GM19452 (cell line): ENCODE data around the gene FAM186B.

Experiments
- ATAC-seq: cut with Tn5 transposase; IDR thresholded peaks from one replicate; pipeline ENCODE4 v1.9.1; 2021; ENCODE audit not compliant: unreplicated experiment

FAM186B gene

DNA sequence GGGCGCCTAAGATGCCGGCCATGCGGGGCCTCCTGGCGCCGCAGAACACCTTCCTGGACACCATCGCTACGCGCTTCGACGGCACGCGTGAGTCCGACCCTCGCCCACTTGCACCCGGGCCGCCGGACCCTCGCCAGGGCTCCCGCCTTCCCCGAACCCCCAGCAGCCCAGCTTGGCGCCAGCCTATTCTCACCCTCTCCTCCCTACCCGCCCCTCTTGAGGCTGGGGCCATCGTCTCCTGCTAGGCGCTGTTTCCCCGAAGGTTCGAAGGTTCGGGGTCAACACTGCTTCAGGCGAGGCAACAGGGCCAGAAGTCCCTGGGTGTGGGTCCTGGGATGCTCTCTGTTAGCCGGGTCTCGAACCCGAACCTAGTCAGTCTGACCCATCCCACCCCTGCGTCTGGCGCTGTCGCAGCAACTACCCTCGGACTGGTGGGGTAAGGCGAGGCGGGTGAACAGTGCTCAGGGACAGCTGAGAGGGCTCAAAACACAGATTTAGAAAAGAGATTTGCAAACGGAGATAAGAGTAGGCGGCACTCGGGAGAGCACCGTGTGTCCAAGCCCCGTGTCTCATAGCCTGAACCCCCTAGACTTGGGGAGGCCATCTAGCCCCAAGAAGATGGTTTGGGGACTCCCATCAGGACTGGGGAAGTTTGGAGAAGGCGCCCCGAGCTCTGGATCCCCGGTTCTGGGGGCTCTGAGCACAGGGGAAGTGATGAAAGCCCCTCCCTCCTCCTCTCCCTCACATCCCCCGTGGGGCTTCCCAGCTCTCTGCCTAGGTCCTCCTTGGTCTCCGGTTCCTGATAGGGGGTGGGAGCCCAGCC is 65.8 kb downstream of the FAM186B start:
- ATAC-seq, result no peak

DNA sequence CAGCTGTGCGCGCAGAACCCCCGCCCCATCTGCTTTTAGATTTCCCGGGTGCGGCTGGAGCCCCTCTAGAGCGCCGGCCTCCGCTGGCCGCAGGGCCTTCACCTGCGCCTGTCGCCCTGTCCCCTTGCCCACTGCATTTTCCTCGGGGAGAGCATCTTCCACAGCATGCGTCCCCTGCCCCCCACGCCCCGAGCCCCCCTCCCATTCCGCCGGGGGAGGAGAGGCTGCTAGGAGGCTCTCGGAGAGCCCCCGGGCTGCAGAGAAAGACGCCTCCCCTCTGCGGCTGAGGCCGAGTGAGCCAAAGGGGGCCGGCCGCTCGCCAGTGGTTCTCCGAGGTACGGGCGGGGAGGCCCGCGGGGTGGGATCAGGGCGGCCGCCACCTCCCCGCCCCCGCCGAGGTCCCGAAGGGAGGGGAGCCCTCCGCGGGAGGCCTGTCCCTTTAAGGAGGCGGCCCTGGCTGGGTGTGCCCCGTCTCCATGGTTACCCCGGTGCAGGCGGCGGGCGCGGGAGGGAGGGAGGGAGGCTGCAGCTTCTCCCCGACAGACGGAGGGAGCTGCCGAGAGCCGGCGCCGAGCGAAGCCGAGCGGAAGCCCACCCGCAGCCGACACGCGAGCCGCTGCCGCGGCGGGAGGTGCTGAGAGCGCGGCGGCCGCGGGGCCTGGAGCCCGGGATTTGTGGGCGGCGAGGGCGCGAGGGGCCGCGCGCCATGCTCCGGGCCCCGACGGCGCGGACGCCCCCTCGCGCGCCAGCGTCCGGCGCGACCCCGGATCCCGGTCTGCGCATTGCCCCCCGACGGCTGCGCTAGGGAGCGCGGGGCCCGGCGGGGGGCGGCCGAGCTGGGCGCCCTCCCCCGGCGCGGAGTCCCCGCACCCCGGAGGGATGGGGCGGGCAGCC is 66.7 kb downstream of the FAM186B start, which contains the start of gene KCNH3:
Gene KCNH3 (plus strand): TSS at position 521 of the 894 bp plus-strand sequence. CDS start 387 bp downstream, outside the sequence.
- ATAC-seq, result no peak

DNA sequence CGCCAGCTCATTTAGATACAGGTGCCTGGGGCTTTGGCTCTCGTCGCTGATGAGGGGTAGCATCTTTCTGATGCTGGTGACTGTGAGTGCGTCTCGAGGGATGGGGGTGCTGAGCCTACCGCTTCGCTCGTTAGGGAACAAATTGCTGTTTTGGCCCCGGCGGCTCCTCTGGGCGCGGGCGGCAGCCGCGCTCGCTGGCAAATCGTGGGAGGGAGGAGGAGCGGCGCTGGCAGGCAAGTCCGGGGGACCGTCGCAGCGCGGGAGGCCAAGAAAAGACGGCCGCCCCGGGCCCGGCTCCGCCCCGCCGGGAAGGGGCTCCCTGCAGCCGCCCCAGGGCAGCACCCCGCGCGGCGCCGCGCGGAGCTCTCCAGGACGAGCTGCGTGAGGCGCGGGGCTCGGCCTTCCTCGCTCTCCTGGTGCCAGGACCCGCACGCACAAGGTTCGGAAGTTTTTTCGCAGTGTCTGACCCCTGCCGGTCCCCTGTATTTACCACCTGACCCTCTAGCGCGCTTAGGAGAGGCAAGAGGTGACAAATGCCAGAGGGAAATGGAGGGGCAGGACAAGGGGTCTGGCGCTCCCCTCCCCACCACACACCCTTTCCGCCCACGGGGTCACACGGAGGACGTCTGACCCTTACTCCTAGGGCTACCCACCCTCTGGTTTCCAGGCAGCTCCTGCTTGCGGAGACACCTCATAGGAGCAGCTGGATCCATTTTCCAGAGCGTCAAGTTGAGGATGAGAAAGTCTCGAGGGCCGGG is 67.5 kb downstream of the FAM186B start:
- ATAC-seq, result no peak
